ENCODE results near the gene KCTD15.

KCTD15 gene

GRCh38 chr19:33804021-33804799 lies 7.5 kb downstream of the KCTD15 start:
- Histone ChIP-seq H3K27ac (ENCODE audit: low read depth in 2 of 2, low read length in 2 of 2) (peak overlapping the region; percentile 77 to 86), H3K27me3 (ENCODE audit: control insufficient read depth in 2 of 2, insufficient read depth in 2 of 2, low read length in 2 of 2) (peaks cover 0 to 2% of the 10 kb centered on the region in 2 donors), H3K9ac (ENCODE audit: low read depth in 1 of 2, low read length in 2 of 2) (peak overlapping the region in 1 of 2 donors; percentile 44), H3K4me1 (ENCODE audit: control insufficient read depth in 2 of 2, insufficient read depth in 2 of 2, low read length in 2 of 2) (peaks cover 27 to 33% of the 10 kb centered on the region in 2 donors), H3K9me3 (ENCODE audit: control insufficient read depth in 2 of 2, low read length in 2 of 2) (no peaks in the 10 kb centered on the region), H3K36me3 (ENCODE audit: control insufficient read depth in 2 of 2, insufficient read depth in 2 of 2, low read length in 2 of 2) (peaks cover 0 to 13% of the 10 kb centered on the region in 2 donors), H3K4me3 (ENCODE audit: low read length in 2 of 2) (no peak overlapping the region)

- Histone ChIP-seq H3K4me3 (ENCODE audit: low read length in 2 of 2) (no peak overlapping the region), H3K27ac (ENCODE audit: low read depth in 2 of 2, low read length in 2 of 2) (peak overlapping the region; percentile 16 to 56), H3K27me3 (ENCODE audit: control insufficient read depth in 2 of 2, insufficient read depth in 2 of 2, low read length in 2 of 2) (no peaks in the 10 kb centered on the region), H3K36me3 (ENCODE audit: control insufficient read depth in 2 of 2, insufficient read depth in 2 of 2, low read length in 2 of 2) (peaks cover 0 to 13% of the 10 kb centered on the region in 2 donors), H3K9ac (ENCODE audit: low read depth in 1 of 2, low read length in 2 of 2) (no peak overlapping the region), H3K9me3 (ENCODE audit: control insufficient read depth in 2 of 2, low read length in 2 of 2) (no peaks in the 10 kb centered on the region), H3K4me1 (ENCODE audit: control insufficient read depth in 2 of 2, insufficient read depth in 2 of 2, low read length in 2 of 2) (peaks cover 27 to 33% of the 10 kb centered on the region in 2 donors)
Observed at GRCh38 chr19:33805313-33805712, 8.6 kb downstream of the KCTD15 start.

GRCh38 chr19:33805840-33806433 lies 9.3 kb downstream of the KCTD15 start:
- H3K9me3 ChIP-seq (ENCODE audit: control insufficient read depth in 2 of 2, low read length in 2 of 2): no peaks in the 10 kb centered on the region
- peak overlapping the region; percentile 56 to 81 for H3K27ac ChIP-seq (ENCODE audit: low read depth in 2 of 2, low read length in 2 of 2)
- H3K9ac ChIP-seq (ENCODE audit: low read depth in 1 of 2, low read length in 2 of 2): peak overlapping the region in 1 of 2 donors; percentile 23
- no peaks in the 10 kb centered on the region for H3K27me3 ChIP-seq (ENCODE audit: control insufficient read depth in 2 of 2, insufficient read depth in 2 of 2, low read length in 2 of 2)
- peaks cover 27 to 33% of the 10 kb centered on the region in 2 donors for H3K4me1 ChIP-seq (ENCODE audit: control insufficient read depth in 2 of 2, insufficient read depth in 2 of 2, low read length in 2 of 2)
- H3K4me3 ChIP-seq (ENCODE audit: low read length in 2 of 2): no peak overlapping the region
- peaks cover 0 to 13% of the 10 kb centered on the region in 2 donors for H3K36me3 ChIP-seq (ENCODE audit: control insufficient read depth in 2 of 2, insufficient read depth in 2 of 2, low read length in 2 of 2)

GRCh38 chr19:33806434-33806881 lies 9.8 kb downstream of the KCTD15 start:
- H3K27me3 ChIP-seq (ENCODE audit: control insufficient read depth in 2 of 2, insufficient read depth in 2 of 2, low read length in 2 of 2): no peaks in the 10 kb centered on the region
- no peaks in the 10 kb centered on the region for H3K9me3 ChIP-seq (ENCODE audit: control insufficient read depth in 2 of 2, low read length in 2 of 2)
- peaks cover 27 to 33% of the 10 kb centered on the region in 2 donors for H3K4me1 ChIP-seq (ENCODE audit: control insufficient read depth in 2 of 2, insufficient read depth in 2 of 2, low read length in 2 of 2)
- peak overlapping the region; percentile 62 to 81 for H3K27ac ChIP-seq (ENCODE audit: low read depth in 2 of 2, low read length in 2 of 2)
- peaks cover 0 to 9% of the 10 kb centered on the region in 2 donors for H3K36me3 ChIP-seq (ENCODE audit: control insufficient read depth in 2 of 2, insufficient read depth in 2 of 2, low read length in 2 of 2)
- H3K4me3 ChIP-seq (ENCODE audit: low read length in 2 of 2): no peak overlapping the region
- H3K9ac ChIP-seq (ENCODE audit: low read depth in 1 of 2, low read length in 2 of 2): peak overlapping the region in 1 of 2 donors; percentile 23

GRCh38 chr19:33808399-33808798 lies 11.7 kb downstream of the KCTD15 start:
- H3K36me3 ChIP-seq (ENCODE audit: control insufficient read depth in 2 of 2, insufficient read depth in 2 of 2, low read length in 2 of 2): peaks cover 0 to 11% of the 10 kb centered on the region in 2 donors
- H3K4me1 ChIP-seq (ENCODE audit: control insufficient read depth in 2 of 2, insufficient read depth in 2 of 2, low read length in 2 of 2): peaks cover 27 to 33% of the 10 kb centered on the region in 2 donors
- H3K27me3 ChIP-seq (ENCODE audit: control insufficient read depth in 2 of 2, insufficient read depth in 2 of 2, low read length in 2 of 2): no peaks in the 10 kb centered on the region
- no peak overlapping the region for H3K9ac ChIP-seq (ENCODE audit: low read depth in 1 of 2, low read length in 2 of 2)
- H3K9me3 ChIP-seq (ENCODE audit: control insufficient read depth in 2 of 2, low read length in 2 of 2): no peaks in the 10 kb centered on the region
- no peak overlapping the region for H3K27ac ChIP-seq (ENCODE audit: low read depth in 2 of 2, low read length in 2 of 2)
- H3K4me3 ChIP-seq (ENCODE audit: low read length in 2 of 2): no peak overlapping the region

GRCh38 chr19:33809960-33810359 lies 13.3 kb downstream of the KCTD15 start:
- H3K9ac ChIP-seq (ENCODE audit: low read depth in 1 of 2, low read length in 2 of 2): no peak overlapping the region
- no peak overlapping the region for H3K27ac ChIP-seq (ENCODE audit: low read depth in 2 of 2, low read length in 2 of 2)
- H3K27me3 ChIP-seq (ENCODE audit: control insufficient read depth in 2 of 2, insufficient read depth in 2 of 2, low read length in 2 of 2): no peaks in the 10 kb centered on the region
- no peak overlapping the region for H3K4me3 ChIP-seq (ENCODE audit: low read length in 2 of 2)
- H3K4me1 ChIP-seq (ENCODE audit: control insufficient read depth in 2 of 2, insufficient read depth in 2 of 2, low read length in 2 of 2): peaks cover 16 to 19% of the 10 kb centered on the region in 2 donors
- no peaks in the 10 kb centered on the region for H3K9me3 ChIP-seq (ENCODE audit: control insufficient read depth in 2 of 2, low read length in 2 of 2)
- H3K36me3 ChIP-seq (ENCODE audit: control insufficient read depth in 2 of 2, insufficient read depth in 2 of 2, low read length in 2 of 2): peaks cover 0 to 11% of the 10 kb centered on the region in 2 donors

- Histone ChIP-seq H3K9me3 (ENCODE audit: control insufficient read depth in 2 of 2, low read length in 2 of 2) (no peaks in the 10 kb centered on the region), H3K9ac (ENCODE audit: low read depth in 1 of 2, low read length in 2 of 2) (no peak overlapping the region), H3K36me3 (ENCODE audit: control insufficient read depth in 2 of 2, insufficient read depth in 2 of 2, low read length in 2 of 2) (peaks cover 0 to 11% of the 10 kb centered on the region in 2 donors), H3K27me3 (ENCODE audit: control insufficient read depth in 2 of 2, insufficient read depth in 2 of 2, low read length in 2 of 2) (no peaks in the 10 kb centered on the region), H3K4me1 (ENCODE audit: control insufficient read depth in 2 of 2, insufficient read depth in 2 of 2, low read length in 2 of 2) (peaks cover 9 to 10% of the 10 kb centered on the region in 2 donors), H3K27ac (ENCODE audit: low read depth in 2 of 2, low read length in 2 of 2) (no peak overlapping the region), H3K4me3 (ENCODE audit: low read length in 2 of 2) (no peak overlapping the region)
Observed at GRCh38 chr19:33810821-33811220, 14.2 kb downstream of the KCTD15 start.

GRCh38 chr19:33811246-33811645 lies 14.6 kb downstream of the KCTD15 start:
- Histone ChIP-seq H3K9ac (ENCODE audit: low read depth in 1 of 2, low read length in 2 of 2) (no peak overlapping the region), H3K27me3 (ENCODE audit: control insufficient read depth in 2 of 2, insufficient read depth in 2 of 2, low read length in 2 of 2) (no peaks in the 10 kb centered on the region), H3K36me3 (ENCODE audit: control insufficient read depth in 2 of 2, insufficient read depth in 2 of 2, low read length in 2 of 2) (peaks cover 0 to 11% of the 10 kb centered on the region in 2 donors)

GRCh38 chr19:33811736-33812387 lies 15.2 kb downstream of the KCTD15 start:
- no peak overlapping the region for H3K9ac ChIP-seq (ENCODE audit: low read depth in 1 of 2, low read length in 2 of 2)
- H3K4me1 ChIP-seq (ENCODE audit: control insufficient read depth in 2 of 2, insufficient read depth in 2 of 2, low read length in 2 of 2): peaks cover 0 to under 1% of the 10 kb centered on the region in 2 donors
- no peaks in the 10 kb centered on the region for H3K27me3 ChIP-seq (ENCODE audit: control insufficient read depth in 2 of 2, insufficient read depth in 2 of 2, low read length in 2 of 2)
- H3K36me3 ChIP-seq (ENCODE audit: control insufficient read depth in 2 of 2, insufficient read depth in 2 of 2, low read length in 2 of 2): peaks cover 0 to 11% of the 10 kb centered on the region in 2 donors
- no peak overlapping the region for H3K4me3 ChIP-seq (ENCODE audit: low read length in 2 of 2)
- H3K9me3 ChIP-seq (ENCODE audit: control insufficient read depth in 2 of 2, low read length in 2 of 2): no peaks in the 10 kb centered on the region
- no peak overlapping the region for H3K27ac ChIP-seq (ENCODE audit: low read depth in 2 of 2, low read length in 2 of 2)

More at GRCh38 chr19:33811246-33811645, 14.6 kb downstream of the KCTD15 start:
- Histone ChIP-seq H3K27ac (ENCODE audit: low read depth in 2 of 2, low read length in 2 of 2) (no peak overlapping the region), H3K4me1 (ENCODE audit: control insufficient read depth in 2 of 2, insufficient read depth in 2 of 2, low read length in 2 of 2) (peaks cover 5 to 6% of the 10 kb centered on the region in 2 donors), H3K9me3 (ENCODE audit: control insufficient read depth in 2 of 2, low read length in 2 of 2) (no peaks in the 10 kb centered on the region), H3K4me3 (ENCODE audit: low read length in 2 of 2) (no peak overlapping the region)

Data from mucosa of rectum (tissue), 2 donors.